GM18498 (cell line): ENCODE measurements around the gene GRID1.
"Not testable (repeated sequence)": the region's sequence is repeated elsewhere in the genome, so short reads cannot be mapped to it uniquely, and the experiment has no call there.

ENCODE experiments used
- ATAC-seq: cut with Tn5 transposase; IDR thresholded peaks from one replicate; pipeline ENCODE4 v1.9.1; 2021; ENCODE audit warnings: mild to moderate bottlenecking, moderate library complexity; ENCODE audit not compliant: unreplicated experiment

GRID1 gene

DNA sequence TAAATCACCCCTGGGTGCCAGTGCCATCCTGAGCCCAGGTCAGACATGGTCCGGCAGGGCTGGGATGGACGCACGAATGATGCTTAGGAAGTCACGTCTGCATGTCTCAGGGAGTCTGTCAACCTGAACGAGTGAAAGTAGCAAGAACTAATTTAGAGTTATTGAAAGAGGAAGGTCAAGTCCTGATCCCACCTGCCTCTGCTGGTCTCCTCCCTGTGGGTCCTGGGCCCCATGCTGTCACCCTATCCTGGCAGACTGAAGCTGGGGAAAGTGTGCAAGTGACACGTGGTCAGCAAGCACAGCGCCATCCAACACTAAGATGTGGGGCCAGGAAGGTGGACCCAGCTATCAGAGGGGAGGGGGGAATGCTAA, 26.1 kb upstream of the GRID1 start:
- peak; percentile 53 for ATAC-seq

DNA sequence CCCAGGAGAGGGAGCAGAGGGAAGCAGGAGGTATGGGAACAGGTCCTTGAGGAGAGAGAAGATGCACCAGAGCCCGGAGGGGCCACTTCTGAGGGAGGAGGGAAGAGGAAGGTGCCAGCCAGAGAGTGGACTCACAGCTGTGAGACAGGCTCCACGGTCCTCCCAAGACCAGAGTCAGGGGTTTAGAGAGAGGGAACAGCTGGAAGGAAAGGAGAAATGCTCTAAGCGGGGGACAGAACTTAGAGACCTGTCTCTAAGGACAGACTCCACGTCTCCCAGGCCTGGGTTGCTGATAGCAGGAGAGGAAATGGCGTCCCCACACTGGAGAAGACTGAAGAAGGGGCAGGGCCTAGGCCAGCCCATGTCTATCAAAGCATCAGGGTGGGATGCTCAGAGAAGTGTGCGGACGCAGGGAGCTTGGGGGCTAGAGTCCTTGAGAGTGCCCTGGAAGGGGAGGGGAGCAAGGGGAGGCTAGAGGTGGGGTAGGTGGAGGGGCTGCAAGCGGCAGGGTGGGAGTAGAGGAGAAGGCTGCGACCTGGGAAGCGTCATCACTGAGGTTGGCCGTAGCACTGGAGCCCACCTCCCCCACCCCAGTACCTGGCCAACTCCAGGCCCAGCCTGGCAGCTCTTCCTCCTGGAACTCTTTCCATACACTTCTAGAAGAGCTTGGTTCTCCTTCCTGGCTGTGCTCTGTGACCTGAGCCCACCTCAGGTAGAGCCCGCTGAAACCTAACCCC, 25.6 kb upstream of the GRID1 start:
- peak; percentile 3 for ATAC-seq

DNA sequence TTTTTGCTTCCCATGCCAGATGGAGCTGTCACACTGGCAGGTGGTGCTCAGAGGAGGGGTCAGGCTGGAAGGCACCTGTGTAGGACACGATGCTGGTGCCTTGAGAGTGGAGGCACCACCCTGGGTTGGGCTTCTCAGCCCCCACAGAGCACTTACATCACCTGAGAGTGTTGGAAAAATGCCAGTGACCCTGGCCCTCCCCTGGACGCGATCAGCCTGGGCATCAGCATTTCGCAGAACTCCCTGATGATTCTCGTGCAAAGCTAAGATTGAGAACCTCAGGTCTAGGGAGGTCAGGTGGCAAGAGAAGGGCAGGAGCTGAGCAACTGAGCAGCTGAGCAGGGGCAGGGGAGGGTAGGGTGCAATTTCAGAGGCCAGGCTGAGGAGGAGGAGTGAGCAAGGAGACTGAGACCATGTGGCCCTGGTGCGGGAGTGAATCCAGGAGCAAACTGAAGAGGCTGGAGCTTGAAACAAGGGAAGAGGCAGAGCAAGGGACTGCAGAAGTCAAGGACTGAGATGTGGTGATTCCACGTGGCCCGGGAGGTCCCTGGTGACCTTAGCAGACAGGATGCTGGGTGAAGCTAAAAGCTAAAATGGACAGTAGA, 24.7 kb upstream of the GRID1 start:
- ATAC-seq, result no peak

DNA sequence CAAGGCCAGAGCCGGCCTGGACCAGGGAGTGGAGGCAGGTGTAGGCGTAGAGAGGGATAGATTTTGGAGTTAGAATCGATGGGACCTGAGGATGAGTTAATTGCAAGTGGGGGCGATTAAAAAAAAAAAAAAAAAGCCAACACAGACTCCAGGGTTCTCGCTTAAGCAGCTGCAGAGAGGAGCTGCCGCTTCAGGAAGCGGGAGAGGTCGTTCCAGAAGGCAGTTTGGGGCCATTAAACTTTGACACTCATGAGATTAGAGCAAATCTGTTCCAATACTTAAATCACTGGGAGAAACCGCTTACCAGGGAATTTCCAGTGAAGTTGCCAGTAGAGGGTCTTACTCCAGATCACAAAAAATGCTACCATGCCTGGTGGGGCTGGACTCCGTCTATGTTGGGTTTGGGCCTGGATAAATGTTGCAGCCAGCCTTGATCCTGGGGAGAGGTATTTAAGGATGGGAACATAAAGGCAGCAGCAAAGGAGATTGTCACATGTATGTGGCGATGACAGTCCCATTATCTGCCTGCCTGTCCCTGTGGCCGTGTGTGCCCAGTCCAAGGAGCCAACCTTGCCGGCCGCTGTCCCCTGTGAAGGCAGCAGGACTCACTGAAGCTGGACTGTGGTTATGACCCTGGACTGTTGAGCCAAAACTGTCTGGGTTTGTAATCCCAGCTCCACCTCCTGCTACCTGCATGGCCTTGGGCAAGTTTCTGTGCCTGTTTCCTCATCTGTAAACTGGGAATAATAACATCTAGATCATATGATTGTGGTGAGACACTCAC, 23.9 kb upstream of the GRID1 start:
- no peak for ATAC-seq

GRCh38 chr10:86389441-86390193, 23.0 kb upstream of the GRID1 start:
- ATAC-seq, result peak; percentile 75

DNA sequence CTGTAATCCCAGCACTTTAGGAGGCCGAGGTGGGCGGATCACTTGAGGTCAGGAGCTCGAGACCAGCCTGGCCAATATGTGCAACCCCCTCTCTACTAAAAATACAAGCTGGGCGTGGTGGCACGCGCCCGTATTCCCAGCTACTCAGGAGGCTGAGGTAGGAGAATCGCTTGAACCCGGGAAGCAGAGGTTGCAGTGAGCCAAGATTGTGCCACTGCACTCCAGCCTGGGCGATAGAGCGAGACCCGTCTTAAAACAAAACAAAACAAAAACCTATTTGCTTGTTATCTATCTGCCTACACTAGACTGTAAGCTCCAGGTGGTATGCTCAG, 22.5 kb upstream of the GRID1 start:
- ATAC-seq, result not testable (repeated sequence)

GRCh38 chr10:86388119-86388704, 21.6 kb upstream of the GRID1 start:
- no peak for ATAC-seq

DNA sequence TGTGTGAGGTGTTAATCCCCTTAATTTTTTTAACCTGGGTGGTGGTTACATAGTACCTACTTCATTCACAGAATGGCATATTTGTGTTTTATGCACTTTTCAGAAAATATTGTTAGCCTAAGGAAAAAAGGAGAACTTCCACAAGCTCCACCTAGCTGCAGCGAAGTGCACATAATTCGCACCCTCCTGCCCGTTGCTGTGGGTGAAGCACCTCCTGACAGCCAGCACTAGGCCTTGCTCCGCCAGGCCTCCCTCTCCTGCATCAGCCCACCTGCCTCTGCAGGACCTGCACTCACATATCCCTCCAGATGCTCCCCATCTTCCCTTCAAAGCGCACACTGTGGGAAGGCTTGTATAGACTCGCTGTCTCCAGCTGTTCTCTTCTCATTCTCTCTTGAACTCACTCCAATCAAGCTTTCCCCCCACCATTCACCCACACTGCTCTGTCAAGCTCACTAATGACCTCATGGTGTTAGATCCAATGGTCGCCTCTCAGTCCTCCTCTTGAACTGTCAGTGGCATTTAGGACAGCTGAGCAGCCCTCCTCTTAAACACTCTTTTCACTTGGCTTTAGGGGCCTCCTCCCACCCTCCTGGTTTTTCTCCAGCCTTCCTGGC, 20.7 kb upstream of the GRID1 start:
- ATAC-seq, result no peak

DNA sequence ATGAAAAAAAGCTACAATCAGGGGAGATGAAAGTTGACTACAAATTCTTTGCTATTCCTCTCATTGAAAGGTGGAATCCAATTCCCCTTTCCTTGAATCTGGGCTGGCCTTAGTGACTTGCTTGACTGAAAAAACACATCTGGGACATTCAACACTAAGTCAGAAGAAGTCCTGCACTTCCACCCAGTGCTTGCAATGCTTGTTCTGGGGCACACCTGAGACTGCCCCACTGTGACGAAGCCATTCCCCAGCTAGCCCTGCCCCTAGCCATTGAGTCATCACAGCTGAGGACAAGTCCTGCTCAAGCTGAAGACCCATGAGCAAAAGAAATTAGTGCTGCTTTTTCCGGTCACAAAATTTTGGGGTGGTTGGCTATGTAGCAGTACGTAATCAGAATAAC, 19.2 kb upstream of the GRID1 start:
- ATAC-seq, result no peak

GRCh38 chr10:86377797-86378146, 11.2 kb upstream of the GRID1 start:
- ATAC-seq, result no peak

DNA sequence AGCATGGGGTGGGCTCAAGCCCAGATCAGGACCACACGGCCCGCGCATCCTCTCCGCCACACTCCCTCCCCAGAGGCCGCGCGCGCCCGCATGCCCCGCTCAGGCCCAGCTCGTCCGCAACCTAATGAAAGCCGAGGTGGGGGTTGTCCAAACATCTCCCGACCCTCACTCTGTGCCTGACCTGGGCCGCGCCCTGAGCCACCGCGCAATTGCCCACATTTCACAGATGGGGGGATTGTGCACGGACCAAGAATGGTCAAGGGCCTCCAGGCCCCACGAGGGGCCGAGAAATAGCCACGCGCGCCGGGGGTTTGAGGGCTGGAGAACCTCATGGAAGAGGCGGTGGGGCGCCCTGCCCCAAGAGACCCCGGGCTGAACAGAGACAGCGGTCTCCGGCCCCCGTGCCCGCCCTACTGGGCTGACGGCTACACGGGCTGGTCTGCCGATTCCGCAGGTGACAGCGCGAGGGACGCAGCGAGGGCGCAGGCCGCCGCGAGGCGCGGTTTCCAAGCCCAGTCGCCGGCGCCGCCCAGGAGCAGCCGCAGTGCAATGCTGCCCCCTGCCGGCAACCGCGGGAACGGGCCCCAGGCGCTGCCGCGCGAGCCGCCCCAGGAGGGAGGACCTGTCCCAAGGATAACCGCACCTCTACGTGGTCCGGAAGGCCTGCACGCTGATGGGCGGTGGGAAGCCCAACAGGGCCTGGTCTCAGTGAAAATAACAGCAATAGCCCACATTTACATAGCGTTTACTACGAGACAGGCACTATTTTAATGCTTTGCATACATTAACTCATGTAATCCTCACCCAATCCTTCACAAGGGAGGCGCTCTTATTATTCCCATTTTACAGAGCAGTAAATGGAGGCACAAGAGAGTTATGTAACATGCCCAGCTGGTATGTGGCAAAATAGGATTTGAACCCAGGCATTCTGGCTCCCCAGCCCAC, 10.5 kb upstream of the GRID1 start:
- peak; percentile 98 for ATAC-seq

- ATAC-seq, result no peak
Measured at GRCh38 chr10:86376403-86376802, 9.8 kb upstream of the GRID1 start.

DNA sequence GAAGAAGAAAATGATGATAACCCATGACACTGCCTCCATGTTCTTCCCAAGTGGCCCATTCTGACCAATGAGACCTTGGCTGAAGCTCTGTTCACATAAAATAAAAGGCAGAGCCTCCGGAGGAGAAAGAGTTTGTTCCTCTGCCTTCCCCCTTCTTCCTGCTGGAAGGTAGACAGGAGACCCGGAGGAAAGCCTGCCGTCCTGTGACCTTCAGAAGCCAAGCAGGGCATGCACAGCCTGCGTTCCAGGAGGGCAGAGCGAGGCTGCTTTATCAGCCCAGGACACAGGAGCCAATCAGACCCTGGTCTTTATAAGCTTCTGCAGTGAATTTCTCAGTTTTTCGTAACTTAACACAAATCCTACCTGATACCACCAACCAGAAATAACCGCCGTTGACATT, 8.6 kb upstream of the GRID1 start:
- no peak for ATAC-seq

- ATAC-seq, result no peak
Measured at GRCh38 chr10:86374664-86375063, 8.1 kb upstream of the GRID1 start.

DNA sequence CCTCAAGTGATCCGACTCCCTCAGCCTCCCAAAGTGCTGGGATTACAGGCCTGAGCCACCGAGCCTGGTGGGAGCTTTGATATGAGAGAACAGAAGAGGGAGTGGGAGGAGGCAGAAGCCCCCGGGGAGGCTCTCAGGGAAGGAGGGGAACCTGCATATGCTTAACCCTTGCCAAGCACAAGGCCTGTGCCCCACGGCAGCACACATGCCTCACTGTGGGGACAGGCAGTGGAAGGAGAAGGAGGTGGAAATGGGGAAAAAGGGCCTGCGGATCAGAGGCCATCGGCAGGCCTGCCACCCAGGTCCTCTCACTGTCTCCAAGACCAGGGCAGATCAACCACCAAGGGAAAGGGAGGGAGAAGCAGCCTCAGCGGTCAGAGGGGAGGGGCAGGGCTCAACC, 7.2 kb upstream of the GRID1 start:
- ATAC-seq, result no peak

- no peak for ATAC-seq
Measured at GRCh38 chr10:86373251-86373650, 6.7 kb upstream of the GRID1 start.

DNA sequence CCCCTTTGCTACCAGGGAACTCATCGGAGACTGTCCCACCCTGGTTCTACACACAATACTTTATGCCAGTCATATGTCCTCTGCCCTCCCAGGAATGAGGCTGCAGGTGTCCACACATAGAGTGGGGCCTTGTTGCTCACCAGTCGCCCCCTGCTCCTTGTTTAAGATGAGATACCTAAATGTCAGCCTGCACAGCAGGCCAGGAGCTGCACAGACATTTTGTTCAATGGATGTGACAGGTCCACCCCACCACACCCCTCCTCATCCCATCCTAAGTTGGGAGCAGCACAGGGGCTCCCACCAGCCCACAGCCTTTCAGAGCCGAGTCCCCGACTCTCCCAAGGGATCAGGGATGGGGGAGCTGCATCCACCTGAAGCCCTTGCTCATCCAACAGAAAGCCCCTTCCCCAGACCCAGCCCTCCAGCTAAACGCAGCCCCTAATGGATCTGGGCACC, 6.2 kb upstream of the GRID1 start:
- ATAC-seq, result no peak

- ATAC-seq, result no peak
Measured at GRCh38 chr10:86372119-86372783, 5.7 kb upstream of the GRID1 start.

GRCh38 chr10:86371691-86372090, 5.1 kb upstream of the GRID1 start:
- ATAC-seq, result no peak
